ENCODE measurements around the gene TSPYL4. TPM values are rescaled to one million over a fixed set of nuclear protein-coding genes. Genes with fewer than 3 reads are reported as not detected.

Gene TSPYL4
- total and polyA plus RNA-seq, 2 of the 8 experiments (the other 6 are each of a cell fraction or from before 2014, with no cell fraction given), result 20.5 to 22.6 TPM

GRCh38 chr6:116277124-116277523, 23.2 kb upstream of the TSPYL4 start (continued):
- no peak for TF ChIP-seq EGR1 (IDR thresholded peaks at IDR 0.05; ENCODE audit: borderline replicate concordance, low read depth, low read length)
- no peak for TF ChIP-seq CHD2 (IDR thresholded peaks at IDR 0.05; ENCODE audit: low read length)
